ENCODE measurements around the gene PXMP4. TPM values are rescaled to one million over a fixed set of nuclear protein-coding genes. Genes with fewer than 3 reads are reported as not detected.

The PXMP4 gene
- total RNA-seq, 1 experiment from 2014 or later: 5.7 TPM

DNA sequence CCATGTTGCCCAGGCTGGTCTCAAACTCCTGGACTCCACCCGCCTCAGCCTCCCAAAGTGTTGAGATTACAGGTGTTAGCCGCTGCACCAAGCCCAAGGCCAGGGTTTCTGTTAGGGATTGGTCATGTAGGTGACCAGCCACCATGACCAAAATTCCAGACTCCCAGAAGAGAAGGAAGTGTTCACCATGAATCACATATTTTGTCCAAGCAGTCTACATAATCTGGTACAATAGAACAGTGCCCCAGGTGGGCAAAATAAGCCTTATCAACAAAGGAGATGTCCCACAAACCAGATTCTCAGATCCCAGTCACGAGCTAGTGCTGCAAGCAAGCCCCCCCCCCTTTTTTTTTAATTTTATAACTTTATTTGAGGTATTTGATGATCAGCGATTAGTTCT, 31.7 kb upstream of the PXMP4 start:
- TF ChIP-seq, protein P1, sequence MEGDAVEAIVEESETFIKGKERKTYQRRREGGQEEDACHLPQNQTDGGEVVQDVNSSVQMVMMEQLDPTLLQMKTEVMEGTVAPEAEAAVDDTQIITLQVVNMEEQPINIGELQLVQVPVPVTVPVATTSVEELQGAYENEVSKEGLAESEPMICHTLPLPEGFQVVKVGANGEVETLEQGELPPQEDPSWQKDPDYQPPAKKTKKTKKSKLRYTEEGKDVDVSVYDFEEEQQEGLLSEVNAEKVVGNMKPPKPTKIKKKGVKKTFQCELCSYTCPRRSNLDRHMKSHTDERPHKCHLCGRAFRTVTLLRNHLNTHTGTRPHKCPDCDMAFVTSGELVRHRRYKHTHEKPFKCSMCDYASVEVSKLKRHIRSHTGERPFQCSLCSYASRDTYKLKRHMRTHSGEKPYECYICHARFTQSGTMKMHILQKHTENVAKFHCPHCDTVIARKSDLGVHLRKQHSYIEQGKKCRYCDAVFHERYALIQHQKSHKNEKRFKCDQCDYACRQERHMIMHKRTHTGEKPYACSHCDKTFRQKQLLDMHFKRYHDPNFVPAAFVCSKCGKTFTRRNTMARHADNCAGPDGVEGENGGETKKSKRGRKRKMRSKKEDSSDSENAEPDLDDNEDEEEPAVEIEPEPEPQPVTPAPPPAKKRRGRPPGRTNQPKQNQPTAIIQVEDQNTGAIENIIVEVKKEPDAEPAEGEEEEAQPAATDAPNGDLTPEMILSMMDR (conservative IDR thresholded peaks at IDR 0.05): no peak
- Histone ChIP-seq H3K27ac (ENCODE audit: insufficient read length, low read depth, low read length) (no peak overlapping the region), H3T11ph (ENCODE audit: low read length) (no peak overlapping the region), H3K4me2 (ENCODE audit: insufficient read depth, insufficient read length, low read length) (no peak overlapping the region), H3K23me2 (ENCODE audit: insufficient read length, low read depth, low read length, poor library complexity, severe bottlenecking) (no peaks in the 10 kb centered on the region), H2BK5ac (ENCODE audit: insufficient read length, low read length) (no peak overlapping the region), H3K14ac (ENCODE audit: insufficient read depth, low read length) (no peak overlapping the region), H3K23ac (ENCODE audit: insufficient read length, low read depth, low read length) (no peak overlapping the region), H4K8ac (replicated peaks; ENCODE audit: insufficient read length, low read depth, low read length) (no peak overlapping the region), H2AFZ (ENCODE audit: low read length) (no peak overlapping the region), H2AK5ac (ENCODE audit: insufficient read length, low read length) (no peak overlapping the region), H3K27me3 (ENCODE audit: insufficient read depth, low read length) (no peaks in the 10 kb centered on the region), H3K4ac (ENCODE audit: low read depth, low read length) (no peak overlapping the region), H3K18ac (ENCODE audit: insufficient read length, low read depth, low read length) (no peak overlapping the region), H3K4me1 (ENCODE audit: insufficient read depth, low read length) (no peaks in the 10 kb centered on the region; the same call in 1 of the 2 replicates), H2BK120ac (ENCODE audit: low read depth, low read length, poor library complexity, severe bottlenecking) (no peak overlapping the region), H3K9me3 (ENCODE audit: control insufficient read depth, low read depth, low read length) (no peaks in the 10 kb centered on the region), H2BK15ac (ENCODE audit: low read depth, low read length) (no peak overlapping the region), H3K9ac (ENCODE audit: extremely low read depth, insufficient read length, low read length) (no peak overlapping the region), H3K79me1 (ENCODE audit: insufficient read depth, low read depth, low read length, poor library complexity, severe bottlenecking) (no peaks in the 10 kb centered on the region), H2BK20ac (ENCODE audit: low read depth, low read length, poor library complexity, severe bottlenecking) (no peak overlapping the region), H3K79me2 (ENCODE audit: insufficient read depth, low read length) (no peaks in the 10 kb centered on the region), H4K20me1 (ENCODE audit: control insufficient read depth, insufficient read depth, insufficient read length) (no peaks in the 10 kb centered on the region), H2BK12ac (ENCODE audit: insufficient read length, low read depth, low read length) (no peak overlapping the region), H4K91ac (ENCODE audit: insufficient read length, low read depth, low read length) (no peak overlapping the region), H4K5ac (ENCODE audit: insufficient read length, low read depth, low read length) (no peak overlapping the region), H3K56ac (ENCODE audit: insufficient read length, low read depth, low read length) (no peak overlapping the region)
- Mint-ChIP-seq H3K27ac (no peak overlapping the region), H3K36me3 (ENCODE audit: insufficient read depth in 1 of 3, low read depth in 3 of 3) (peaks cover 5 to 51% (median 14%) of the 10 kb centered on the region in 3 experiments; a peak in 6 of 7 replicates), H3K4me1 (peaks cover 11 to 13% of the 10 kb centered on the region in 2 experiments), H3K4me3 (no peak overlapping the region), H3K9me3 (no peaks in the 10 kb centered on the region), H3K27me3 (ENCODE audit: low read depth) (no peaks in the 10 kb centered on the region)
- WGBS (ENCODE audit: extremely low coverage, insufficient read length, low lambda C conversion rate): no CpG with 5 or more reads among the region's 4 CpGs
- DNase-seq: no peak
